Dendritic cell treated with granulocyte-macrophage colony-stimulating factor and Interleukin-4, amounts not matched to agents 40 ng/mL and 50 ng/mL, for 4 days (primary cell): Measurements from ENCODE around the gene PACSIN2.
"Not testable (repeated sequence)": the region's sequence is repeated elsewhere in the genome, so short reads cannot be mapped to it uniquely, and the experiment has no call there.

Source experiments
- H3K27ac Mint-ChIP-seq: one replicate; pipeline ENCODE4 v1.8.0; 2022; ENCODE audit warnings: mild to moderate bottlenecking, mixed read lengths
- H3K27me3 Mint-ChIP-seq: one replicate; pipeline ENCODE4 v1.8.0; 2022; ENCODE audit warnings: mild to moderate bottlenecking, mixed read lengths
- H3K36me3 Mint-ChIP-seq: one replicate; pipeline ENCODE4 v1.8.0; 2022; ENCODE audit warnings: low read depth, mixed read lengths
- H3K4me1 Mint-ChIP-seq: one replicate; pipeline ENCODE4 v1.8.0; 2022; ENCODE audit warnings: low read depth, mixed read lengths
- H3K4me3 Mint-ChIP-seq: one replicate; pipeline ENCODE4 v1.8.0; 2022; ENCODE audit warnings: mild to moderate bottlenecking, moderate library complexity, mixed read lengths
- H3K9me3 Mint-ChIP-seq: one replicate; pipeline ENCODE4 v1.8.0; 2022; ENCODE audit warnings: mixed read lengths
- intact Hi-C: fragments of 100-400 bp; cut with micrococcal nuclease; formaldehyde crosslinking; loops from one replicate; pipeline ENCODE4 v1.15.0; 2022

Gene PACSIN2

DNA sequence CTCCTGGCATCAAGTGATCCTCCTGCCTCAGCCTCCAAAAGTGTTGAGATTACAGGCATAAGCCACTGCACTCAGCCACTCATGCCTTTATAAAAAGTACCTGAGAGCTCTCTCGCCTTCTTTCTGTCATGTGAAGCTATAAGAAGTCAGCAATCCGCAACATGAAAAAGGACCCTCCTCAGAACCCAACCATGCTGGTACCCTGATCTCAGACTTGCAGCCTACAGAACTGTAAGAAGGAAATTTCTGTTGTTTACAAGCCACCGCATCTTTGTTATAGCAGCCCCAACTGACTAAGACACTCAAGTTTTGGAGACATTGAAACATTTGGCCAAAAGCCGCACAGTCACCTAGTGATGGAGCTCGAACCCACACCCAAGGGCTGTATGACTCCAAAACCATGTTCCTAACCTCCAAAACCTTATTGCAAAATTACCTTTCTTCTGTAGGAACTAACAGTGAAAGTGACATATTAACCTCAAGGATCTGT, 8.9 kb downstream of the PACSIN2 start:
- no peak overlapping the region for H3K27ac Mint-ChIP-seq
- H3K9me3 Mint-ChIP-seq = no peaks in the 10 kb centered on the region
- H3K4me3 Mint-ChIP-seq = no peak overlapping the region
- H3K4me1 Mint-ChIP-seq = peaks cover 65% of the 10 kb centered on the region
- H3K36me3 Mint-ChIP-seq = no peaks in the 10 kb centered on the region
- intact Hi-C loops = no loop called here
- no peaks in the 10 kb centered on the region for H3K27me3 Mint-ChIP-seq

GRCh38 chr22:43005106-43005505, 9.8 kb downstream of the PACSIN2 start:
- no peaks in the 10 kb centered on the region for H3K27me3 Mint-ChIP-seq
- intact Hi-C loops = no loop called here
- H3K9me3 Mint-ChIP-seq = no peaks in the 10 kb centered on the region
- peaks cover 74% of the 10 kb centered on the region for H3K4me1 Mint-ChIP-seq
- H3K36me3 Mint-ChIP-seq = no peaks in the 10 kb centered on the region
- H3K4me3 Mint-ChIP-seq = no peak overlapping the region
- H3K27ac Mint-ChIP-seq = no peak overlapping the region

DNA sequence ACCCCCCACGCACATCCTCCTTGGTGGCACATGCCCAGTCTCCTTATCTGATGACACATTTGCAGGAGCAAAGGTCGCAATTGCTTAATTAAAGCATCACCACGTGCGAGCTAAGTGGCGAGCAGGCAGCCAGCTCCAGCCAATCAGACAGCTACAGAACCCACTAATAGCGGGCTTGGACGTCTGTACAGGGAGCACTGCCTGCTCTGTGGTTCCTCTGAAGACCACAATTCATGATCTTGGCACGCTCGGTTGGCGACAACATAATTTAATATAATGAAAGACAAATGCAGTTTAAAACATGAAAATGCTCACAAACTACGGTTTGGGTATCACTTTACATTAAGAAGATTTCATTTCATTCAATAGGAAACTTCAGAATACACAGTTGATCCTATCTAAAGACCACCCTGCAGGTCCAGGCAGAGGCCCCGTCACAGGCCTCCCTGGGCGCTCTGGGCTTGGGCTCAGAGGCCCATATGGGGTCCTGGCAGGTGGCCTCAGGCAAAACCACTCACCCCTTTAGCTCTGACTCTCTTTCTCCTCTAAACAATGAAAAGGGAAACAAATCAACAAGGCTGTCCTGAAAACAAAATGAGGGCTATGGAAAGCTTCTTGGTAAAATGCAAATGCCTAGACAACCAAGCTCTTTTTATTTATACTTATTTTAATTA, 10.4 kb downstream of the PACSIN2 start:
- Mint-ChIP-seq H3K9me3 (no peaks in the 10 kb centered on the region), H3K4me3 (no peak overlapping the region), H3K27me3 (no peaks in the 10 kb centered on the region), H3K4me1 (peaks cover 80% of the 10 kb centered on the region), H3K27ac (peak overlapping the region; percentile 51), H3K36me3 (no peaks in the 10 kb centered on the region)
- intact Hi-C loops = no loop called here

DNA sequence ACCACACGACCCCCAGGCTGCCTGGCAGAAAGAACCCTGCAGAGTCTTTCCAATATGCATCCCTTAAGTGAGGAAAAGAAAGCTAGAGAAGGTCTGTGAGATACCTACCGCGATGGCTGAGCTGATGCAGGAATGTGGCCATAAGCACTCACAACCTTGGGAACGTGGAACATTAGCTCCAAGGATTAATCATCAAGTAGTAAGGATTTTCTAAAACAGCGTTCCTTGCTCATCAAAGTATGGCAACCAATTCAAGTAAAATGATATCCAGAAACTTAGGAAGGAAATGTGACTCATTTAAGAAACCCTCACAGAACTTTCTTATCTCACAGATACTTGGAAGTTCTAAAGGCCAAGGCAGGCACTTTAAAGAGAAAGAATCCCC, 12.8 kb downstream of the PACSIN2 start:
- Mint-ChIP-seq H3K27ac (peak overlapping the region; percentile 97), H3K9me3 (no peaks in the 10 kb centered on the region), H3K4me1 (peaks cover 96% of the 10 kb centered on the region), H3K4me3 (peak overlapping the region; percentile 41), H3K36me3 (no peaks in the 10 kb centered on the region), H3K27me3 (no peaks in the 10 kb centered on the region)
- intact Hi-C loops = no loop called here

DNA sequence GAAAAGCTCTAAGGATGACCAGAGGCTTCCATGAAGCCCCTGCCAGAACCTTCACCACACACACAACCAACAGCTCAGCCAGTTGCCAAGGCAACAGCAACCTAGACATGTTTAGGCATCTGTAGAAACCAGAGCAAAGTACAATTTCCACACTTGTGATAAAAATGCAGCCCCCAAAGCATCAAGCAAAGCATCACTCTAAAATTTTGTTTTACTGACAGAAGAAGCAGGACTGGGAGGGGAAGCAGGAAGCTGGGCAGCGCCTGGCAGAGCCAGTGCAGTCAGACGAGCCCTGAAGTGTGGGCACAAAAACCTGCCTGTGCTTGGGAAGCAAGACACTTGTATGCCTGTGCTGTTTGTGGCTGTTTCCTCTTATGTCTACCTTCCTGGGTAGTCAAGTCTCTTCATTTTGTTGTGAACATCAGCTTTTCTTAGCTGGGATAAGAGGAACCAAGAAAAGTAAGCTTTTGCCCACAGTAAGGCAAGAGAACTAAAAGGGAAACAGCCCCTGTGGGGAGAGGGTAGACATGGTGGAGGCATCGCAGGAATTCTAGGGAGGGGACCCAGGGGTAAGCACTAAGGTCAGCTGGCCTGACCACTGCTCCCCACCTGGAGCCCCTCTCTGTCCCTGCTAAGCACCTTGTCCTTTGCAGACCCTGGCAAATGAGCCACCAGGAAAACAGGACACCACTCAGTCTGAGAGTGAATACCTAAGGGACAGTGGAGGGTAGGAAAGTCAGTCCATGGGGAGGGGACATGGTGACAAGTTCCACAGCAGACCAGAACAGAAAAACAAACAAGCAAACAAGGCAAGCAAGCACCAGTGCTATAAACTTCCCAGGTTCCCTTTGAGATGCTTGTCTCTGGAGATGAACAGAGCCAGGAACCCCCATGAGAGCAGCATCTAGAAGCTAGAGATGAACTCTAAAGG, 13.4 kb downstream of the PACSIN2 start:
- peak overlapping the region; percentile 97 for H3K27ac Mint-ChIP-seq
- H3K27me3 Mint-ChIP-seq = no peaks in the 10 kb centered on the region
- intact Hi-C loops = loop anchor here (2.0 kb wide), 1 partner anchor 13 kb away; the partner anchor contains the start of gene PACSIN2
- no peaks in the 10 kb centered on the region for H3K36me3 Mint-ChIP-seq
- H3K4me3 Mint-ChIP-seq = peak overlapping the region; percentile 41
- peaks cover 96% of the 10 kb centered on the region for H3K4me1 Mint-ChIP-seq
- no peaks in the 10 kb centered on the region for H3K9me3 Mint-ChIP-seq

GRCh38 chr22:43000441-43001175, 14.3 kb downstream of the PACSIN2 start:
- Mint-ChIP-seq H3K9me3 (no peaks in the 10 kb centered on the region), H3K27me3 (no peaks in the 10 kb centered on the region), H3K27ac (peak overlapping the region; percentile 97), H3K4me1 (peaks cover 92% of the 10 kb centered on the region), H3K36me3 (no peaks in the 10 kb centered on the region), H3K4me3 (peak overlapping the region; percentile 41)
- intact Hi-C loops = loop anchor here (2.0 kb wide), 1 partner anchor 14 kb away; the partner anchor contains the start of gene PACSIN2

DNA sequence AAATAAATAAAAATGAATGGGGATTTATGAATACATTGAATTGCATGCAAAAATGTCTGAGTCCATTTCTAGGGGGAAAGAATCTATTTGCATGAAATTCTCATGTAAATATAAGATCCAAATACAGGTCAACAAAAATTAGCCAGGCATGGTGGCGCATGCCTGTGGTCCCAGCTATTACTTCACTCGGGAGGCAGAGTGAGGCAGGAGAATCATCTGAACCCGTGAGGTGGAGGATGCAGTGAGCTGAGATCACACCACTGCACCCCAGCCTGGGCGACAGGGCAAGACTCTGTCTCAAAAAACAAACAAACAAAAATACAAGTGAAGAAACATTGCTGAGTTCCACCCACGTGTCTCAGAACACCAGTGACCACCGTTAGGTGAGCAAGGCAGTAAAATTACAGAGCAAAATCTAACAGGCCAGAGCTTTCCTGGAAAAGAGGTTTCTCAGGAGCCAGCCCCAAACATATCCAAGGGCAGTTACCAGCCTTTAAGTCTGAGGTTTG, 17.3 kb downstream of the PACSIN2 start:
- H3K27me3 Mint-ChIP-seq = no peaks in the 10 kb centered on the region
- H3K4me3 Mint-ChIP-seq = no peak overlapping the region
- H3K36me3 Mint-ChIP-seq = no peaks in the 10 kb centered on the region
- peak overlapping the region; percentile 97 for H3K27ac Mint-ChIP-seq
- no peaks in the 10 kb centered on the region for H3K9me3 Mint-ChIP-seq
- intact Hi-C loops = loop anchor here (10.0 kb wide), 1 partner anchor 87 kb away; the partner anchor contains the start of gene TTLL1
- peaks cover 90% of the 10 kb centered on the region for H3K4me1 Mint-ChIP-seq

- intact Hi-C loops = loop anchor here (10.0 kb wide), 1 partner anchor 88 kb away; the partner anchor contains the start of gene TTLL1
- Mint-ChIP-seq H3K4me3 (peak overlapping the region; percentile 37), H3K27ac (peak overlapping the region; percentile 97), H3K27me3 (no peaks in the 10 kb centered on the region), H3K9me3 (no peaks in the 10 kb centered on the region), H3K4me1 (peaks cover 85% of the 10 kb centered on the region), H3K36me3 (no peaks in the 10 kb centered on the region)
Measured at GRCh38 chr22:42996646-42997365, 18.1 kb downstream of the PACSIN2 start.

DNA sequence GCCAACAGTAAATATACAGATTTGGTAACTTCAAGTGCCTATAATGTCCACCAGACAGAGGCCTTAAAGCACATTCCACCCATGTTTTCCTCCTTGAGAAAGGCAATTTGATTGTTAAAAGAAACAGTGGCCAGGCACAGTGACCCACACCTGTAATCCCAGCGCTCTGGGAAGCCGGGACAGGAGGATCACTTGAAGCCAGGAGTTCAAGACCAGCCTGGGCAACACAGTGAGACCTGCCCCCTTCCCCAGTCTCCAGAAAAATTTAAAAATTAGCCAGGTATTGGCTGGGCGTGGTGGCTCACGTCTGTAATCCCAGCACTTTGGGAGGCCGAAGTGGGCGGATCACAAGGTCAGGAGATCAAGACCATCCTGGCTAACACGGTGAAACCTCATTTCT, 19.3 kb downstream of the PACSIN2 start:
- not testable (repeated sequence) for H3K9me3 Mint-ChIP-seq, H3K36me3 Mint-ChIP-seq, H3K27me3 Mint-ChIP-seq
- Mint-ChIP-seq H3K4me3 (peak overlapping the region; percentile 30), H3K4me1 (peaks cover 85% of the 10 kb centered on the region), H3K27ac (peak overlapping the region; percentile 97)
- intact Hi-C loops = loop anchor here (1.0 to 10.0 kb wide), 2 partner anchors 19 to 89 kb away; partner anchors contain the start of gene TTLL1

DNA sequence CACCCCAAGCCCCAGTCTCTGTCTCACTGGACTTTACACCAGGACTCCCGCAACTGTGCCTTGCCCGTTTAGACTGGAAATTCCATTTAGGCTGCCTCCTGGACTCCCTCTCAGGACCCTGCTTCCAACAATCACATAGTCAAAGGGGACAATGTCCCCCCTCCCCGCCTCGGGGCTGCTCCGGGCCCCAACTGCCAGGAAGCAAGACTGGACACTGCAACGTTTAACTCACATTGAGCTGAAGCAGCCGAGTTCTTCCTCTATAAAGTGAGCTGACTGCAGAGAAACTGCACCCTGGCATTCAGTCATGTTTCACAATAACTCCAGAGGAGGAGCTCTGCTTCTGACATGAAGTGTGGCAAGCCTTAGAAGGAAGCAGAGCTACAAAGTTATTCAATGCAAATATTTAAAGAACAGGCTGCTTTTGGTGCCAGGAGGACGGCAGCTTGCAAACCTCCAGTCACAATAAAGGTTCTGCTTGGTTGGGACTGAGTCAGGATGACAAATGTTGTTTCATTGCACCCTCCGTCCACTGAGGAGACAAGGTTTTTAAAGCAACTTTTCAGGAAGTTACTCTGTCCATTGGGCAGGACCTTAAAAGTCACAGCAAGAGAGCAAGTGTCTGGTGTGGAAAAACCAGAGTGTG, 19.9 kb downstream of the PACSIN2 start:
- Mint-ChIP-seq H3K36me3 (no peaks in the 10 kb centered on the region), H3K4me3 (peak overlapping the region; percentile 85), H3K27ac (peak overlapping the region; percentile 97), H3K4me1 (peaks cover 85% of the 10 kb centered on the region), H3K9me3 (no peaks in the 10 kb centered on the region), H3K27me3 (no peaks in the 10 kb centered on the region)
- intact Hi-C loops = loop anchor here (1.0 to 10.0 kb wide), 3 partner anchors 19 to 90 kb away; partner anchors contain the start of gene TTLL1

DNA sequence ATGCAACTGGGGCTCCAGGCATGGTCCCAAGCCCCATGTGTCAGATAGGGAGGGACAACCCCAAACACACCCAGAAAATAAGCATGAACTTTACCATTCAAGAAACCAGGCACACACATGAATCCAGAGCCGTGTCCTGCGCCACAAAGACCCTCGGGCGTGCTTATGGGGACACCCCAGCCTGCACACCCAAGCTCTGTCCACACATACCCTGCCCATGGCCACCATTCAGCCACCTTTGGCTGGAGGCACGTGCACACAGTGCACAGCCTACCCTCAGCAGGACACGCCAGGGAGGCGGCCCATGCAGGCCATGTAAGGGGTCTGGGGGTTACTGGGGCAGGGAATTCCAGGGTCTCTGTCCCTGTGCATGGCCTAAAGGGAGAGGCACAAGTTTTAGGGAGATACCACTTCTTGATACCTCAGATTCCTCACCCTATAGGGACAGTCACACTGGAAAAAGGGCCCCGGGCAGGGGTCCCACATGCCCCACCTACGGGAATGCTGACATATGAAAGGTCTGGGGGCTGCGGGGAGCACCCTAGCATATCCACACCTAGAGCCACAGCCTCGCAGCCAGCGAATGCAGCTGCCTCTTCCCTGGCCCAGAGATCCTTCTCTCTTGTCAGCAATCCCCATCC, 20.6 kb downstream of the PACSIN2 start:
- intact Hi-C loops = loop anchor here (5.0 to 10.0 kb wide), 2 partner anchors 38 to 90 kb away; partner anchors contain the start of gene TTLL1
- H3K4me1 Mint-ChIP-seq = peaks cover 83% of the 10 kb centered on the region
- H3K4me3 Mint-ChIP-seq = peak overlapping the region; percentile 85
- no peaks in the 10 kb centered on the region for H3K27me3 Mint-ChIP-seq
- H3K36me3 Mint-ChIP-seq = no peaks in the 10 kb centered on the region
- H3K9me3 Mint-ChIP-seq = no peaks in the 10 kb centered on the region
- H3K27ac Mint-ChIP-seq = peak overlapping the region; percentile 97

DNA sequence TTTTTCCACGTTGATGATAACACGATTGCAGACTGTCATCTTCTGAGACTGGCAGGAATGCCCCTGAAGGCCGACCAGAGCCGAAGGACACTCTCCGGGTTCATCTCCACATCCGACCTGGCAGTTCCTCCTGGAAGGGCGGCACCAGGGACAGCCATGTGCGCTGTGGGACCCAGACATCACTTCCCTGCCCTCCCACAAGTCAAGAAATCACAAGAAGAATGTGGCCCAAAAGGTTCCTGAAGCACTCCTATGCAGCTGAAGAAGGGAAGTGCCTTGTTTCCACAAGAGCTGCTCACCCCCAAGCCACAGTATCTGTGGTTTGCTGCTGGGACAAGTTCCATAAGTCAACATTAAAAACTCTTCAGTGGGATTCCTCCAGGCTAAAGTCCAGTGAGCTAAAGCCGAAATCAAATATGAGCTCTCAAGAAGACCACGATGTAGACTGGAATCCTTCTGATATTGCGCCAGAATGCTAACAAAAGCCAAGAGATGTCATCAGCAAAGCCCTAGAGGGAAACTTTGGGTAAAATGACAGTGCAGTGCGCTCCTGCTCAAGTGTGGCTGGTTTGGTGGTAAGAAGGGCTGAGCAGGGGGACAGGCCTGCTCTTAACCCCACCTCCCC, 21.2 kb downstream of the PACSIN2 start:
- H3K27ac Mint-ChIP-seq = peak overlapping the region; percentile 97
- H3K9me3 Mint-ChIP-seq = no peaks in the 10 kb centered on the region
- H3K36me3 Mint-ChIP-seq = no peaks in the 10 kb centered on the region
- no peaks in the 10 kb centered on the region for H3K27me3 Mint-ChIP-seq
- peak overlapping the region; percentile 47 for H3K4me3 Mint-ChIP-seq
- intact Hi-C loops = loop anchor here (5.0 to 10.0 kb wide), 2 partner anchors 39 to 91 kb away; partner anchors contain the start of gene TTLL1
- peaks cover 79% of the 10 kb centered on the region for H3K4me1 Mint-ChIP-seq
